Right lobe of liver (tissue), 6 donors: ENCODE measurements around the gene CLTA. TPM values are rescaled to one million over a fixed set of nuclear protein-coding genes. Genes with fewer than 3 reads are reported as not detected.

Source experiments
- ATAC-seq, 4 donors: fragments of 200-7000 bp; cut with Tn5 transposase; one replicate each; pipeline ENCODE4 v1.9.1; 2020; ENCODE audit warnings: mild to moderate bottlenecking in 4 of 4, moderate library complexity in 4 of 4
- DNase-seq, 3 donors: peaks; one replicate each; pipeline ENCODE4 v3.0.0-alpha.2; 2020
- H3K27ac ChIP-seq, 3 donors: fragments of 200-600 bp; one replicate each; pipeline ENCODE4 v1.8.0; 2022
- H3K27me3 ChIP-seq, 2 donors: fragments of 200-600 bp; one replicate each; pipeline ENCODE4 v1.8.0; 2022
- H3K36me3 ChIP-seq, 4 donors: fragments of 200-600 bp; sonication (generic) in 1 of 4; one replicate each; pipeline versions ENCODE4 v1.5.1 to v1.8.0; 2017 to 2022; ENCODE audit warnings: control low read depth in 1 of 4
- H3K4me1 ChIP-seq, 4 donors: fragments of 200-600 bp; sonication (generic) in 1 of 4; one replicate each; pipeline versions ENCODE4 v1.5.1 to v1.8.0; 2017 to 2022; ENCODE audit warnings: control low read depth in 1 of 4
- H3K4me3 ChIP-seq, 3 donors: fragments of 200-600 bp; one replicate each; pipeline ENCODE4 v1.8.0; 2022
- H3K9me3 ChIP-seq, 4 donors: fragments of 200-600 bp; sonication (generic) in 1 of 4; one replicate each; pipeline versions ENCODE4 v1.5.1 to v1.8.0; 2017 to 2022; ENCODE audit warnings: control low read depth in 1 of 4
- POLR2A ChIP-seq: fragments of 450-650 bp; IDR thresholded peaks from one replicate; pipeline ENCODE4 v1.6.1; 2017; ENCODE audit warnings: antibody characterized with exemption, mild to moderate bottlenecking
- WGBS: methylation state at CpG from one replicate; pipeline ENCODE4 v1.1.6; 2018; ENCODE audit warnings: low coverage, low lambda C conversion rate; ENCODE audit not compliant: insufficient coverage; ENCODE audit errors: missing lambda C conversion rate; 5-methylcytosine and 5-hydroxymethylcytosine counted together
- intact Hi-C, 2 donors: fragments of 100-400 bp; cut with DNase I; formaldehyde crosslinking; loops; one replicate each; pipeline versions ENCODE4 v1.11.2 to v1.14.1; 2022
- total RNA-seq, 6 experiments: library from RNA; depleted of rRNA in 2 of 6; stranded (reverse); fragments of >200 nt in 2 of 6; fragmentation: NEBNext Ultra II Directional in 3 of 6; extraction: Animal tissue kit (Norgen Biotek cat#: 25700) in 3 of 6; gene quantifications; one replicate each; pipeline versions ENCODE4 v1.1.0 to v1.2.4, GENCODE V29; 2016 to 2023
- TF ChIP-seq, protein P1 (sequence below), 4 donors: fragments of 200-600 bp in 3 of 4; fragments of 450-650 bp in 1 of 4; IDR thresholded peaks; one replicate each; pipeline versions ENCODE4 v1.5.1 to v1.8.0; 2016 to 2022; ENCODE audit warnings: antibody characterized with exemption in 4 of 4, mild to moderate bottlenecking in 2 of 4
- donor health status: DM: no; HTN: yes; CAD: no.
- donor health status: DM: no; HTN: no; CAD: no.
- donor health status: DM: no; HTN: no; CAD: no.
- donor health status: DM: no; HTN: yes; CAD: no.
- donor health status: DM: no; HTN: yes; CAD: no.

CLTA gene
- total RNA-seq, 6 experiments from 2014 or later = 52.3 to 154 (median 72.7) TPM

DNA sequence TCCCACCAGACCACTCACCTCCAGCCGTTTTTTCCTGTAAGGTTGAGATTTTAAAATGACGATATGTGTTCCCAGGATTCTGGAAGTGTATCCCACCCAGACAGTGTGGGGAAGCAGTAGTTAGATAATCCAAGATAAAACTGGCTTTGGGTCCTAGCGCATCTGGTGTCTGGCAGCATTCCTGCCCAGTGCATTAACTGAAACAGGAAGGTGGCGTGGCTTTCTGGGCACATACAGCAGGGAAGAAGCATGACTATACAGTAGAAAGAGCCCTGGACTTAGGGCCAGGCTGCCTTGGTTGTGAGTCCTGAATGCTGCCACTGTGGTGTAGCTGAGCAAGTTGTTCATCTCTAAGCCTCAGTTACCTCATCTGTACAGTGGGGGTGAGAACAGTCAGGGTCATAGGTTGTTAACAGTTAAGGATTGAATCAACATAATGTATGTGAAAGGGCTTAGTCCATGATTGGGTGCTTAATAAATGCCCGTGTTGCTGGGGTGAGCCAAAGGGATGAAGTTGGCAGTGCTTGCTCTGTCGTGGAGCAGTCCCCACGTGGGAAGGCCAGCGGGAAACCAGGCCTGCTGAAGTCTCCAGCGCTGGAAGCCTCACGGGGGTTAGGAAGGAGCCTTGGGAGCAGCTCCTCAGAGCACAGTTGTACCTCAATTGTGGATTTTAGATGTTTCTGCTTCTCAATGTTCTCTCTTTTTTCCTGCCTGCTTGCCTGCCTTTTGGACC is 18.0 kb downstream of the CLTA start:
- WGBS = 71% methylated on average over 7 of the region's 10 CpGs
- H3K9me3 ChIP-seq = no peaks in the 10 kb centered on the region
- no peak for TF ChIP-seq POLR2A
- TF ChIP-seq, protein P1, sequence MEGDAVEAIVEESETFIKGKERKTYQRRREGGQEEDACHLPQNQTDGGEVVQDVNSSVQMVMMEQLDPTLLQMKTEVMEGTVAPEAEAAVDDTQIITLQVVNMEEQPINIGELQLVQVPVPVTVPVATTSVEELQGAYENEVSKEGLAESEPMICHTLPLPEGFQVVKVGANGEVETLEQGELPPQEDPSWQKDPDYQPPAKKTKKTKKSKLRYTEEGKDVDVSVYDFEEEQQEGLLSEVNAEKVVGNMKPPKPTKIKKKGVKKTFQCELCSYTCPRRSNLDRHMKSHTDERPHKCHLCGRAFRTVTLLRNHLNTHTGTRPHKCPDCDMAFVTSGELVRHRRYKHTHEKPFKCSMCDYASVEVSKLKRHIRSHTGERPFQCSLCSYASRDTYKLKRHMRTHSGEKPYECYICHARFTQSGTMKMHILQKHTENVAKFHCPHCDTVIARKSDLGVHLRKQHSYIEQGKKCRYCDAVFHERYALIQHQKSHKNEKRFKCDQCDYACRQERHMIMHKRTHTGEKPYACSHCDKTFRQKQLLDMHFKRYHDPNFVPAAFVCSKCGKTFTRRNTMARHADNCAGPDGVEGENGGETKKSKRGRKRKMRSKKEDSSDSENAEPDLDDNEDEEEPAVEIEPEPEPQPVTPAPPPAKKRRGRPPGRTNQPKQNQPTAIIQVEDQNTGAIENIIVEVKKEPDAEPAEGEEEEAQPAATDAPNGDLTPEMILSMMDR (IDR thresholded peaks at IDR 0.05) = no peak
- no peak for ATAC-seq
- intact Hi-C loops = loop anchor here in 1 of 2 donors (10.0 kb wide), 1 partner anchor 116 kb away; no protein-coding TSS in a partner anchor
- peaks cover 7 to 88% (median 21%) of the 10 kb centered on the region in 4 donors for H3K36me3 ChIP-seq
- no peaks in the 10 kb centered on the region for H3K27me3 ChIP-seq
- H3K27ac ChIP-seq = peak overlapping the region in 1 of 3 donors; percentile 29
- H3K4me3 ChIP-seq = no peak overlapping the region
- DNase-seq = no peak
- H3K4me1 ChIP-seq = peaks cover 0 to 14% (median 7%) of the 10 kb centered on the region in 4 donors

DNA sequence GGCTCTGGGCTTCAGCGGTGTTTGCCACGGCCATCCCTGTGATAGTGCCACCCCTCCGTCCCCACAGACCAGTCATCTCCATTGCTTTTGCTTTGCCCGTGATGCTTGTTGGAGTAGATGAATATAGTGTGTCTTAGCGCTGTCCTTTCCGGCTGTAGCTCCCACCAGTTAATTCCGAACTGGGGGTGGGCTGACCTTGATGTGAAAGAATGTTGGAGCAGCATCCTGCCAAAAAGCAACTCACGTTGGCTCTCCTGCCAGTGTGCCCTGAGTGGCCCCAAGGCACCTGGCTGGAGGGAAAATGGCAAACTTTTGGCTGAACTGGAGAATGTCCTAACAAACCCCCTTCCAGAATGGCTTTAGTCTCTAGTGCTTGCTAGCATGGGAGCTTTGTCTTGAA is 20.0 kb downstream of the CLTA start:
- no peak for DNase-seq
- ATAC-seq = no peak
- WGBS = 67% methylated on average over 8 of the region's 8 CpGs

DNA sequence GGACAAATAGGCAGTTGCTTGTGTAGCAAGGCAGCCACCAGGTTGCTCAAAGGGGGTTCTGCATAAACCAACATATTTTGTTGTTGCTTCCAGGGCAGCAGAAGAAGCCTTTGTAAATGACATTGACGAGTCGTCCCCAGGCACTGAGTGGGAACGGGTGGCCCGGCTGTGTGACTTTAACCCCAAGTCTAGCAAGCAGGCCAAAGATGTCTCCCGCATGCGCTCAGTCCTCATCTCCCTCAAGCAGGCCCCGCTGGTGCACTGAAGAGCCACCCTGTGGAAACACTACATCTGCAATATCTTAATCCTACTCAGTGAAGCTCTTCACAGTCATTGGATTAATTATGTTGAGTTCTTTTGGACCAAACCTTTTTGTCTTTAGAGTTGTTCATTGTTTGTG is 20.8 kb downstream of the CLTA start:
- Histone ChIP-seq H3K36me3 (peaks cover 0 to 85% (median 15%) of the 10 kb centered on the region in 4 donors), H3K27me3 (no peaks in the 10 kb centered on the region), H3K4me3 (no peak overlapping the region), H3K27ac (no peak overlapping the region), H3K4me1 (peaks cover 0 to 14% (median 7%) of the 10 kb centered on the region in 4 donors), H3K9me3 (no peaks in the 10 kb centered on the region)
- ATAC-seq = peak in 1 of 4 donors; percentile 14
- no peak for DNase-seq
- TF ChIP-seq POLR2A = no peak
- TF ChIP-seq, protein P1 (IDR thresholded peaks at IDR 0.05) = no peak
- intact Hi-C loops = no loop called here
- WGBS = no CpG with 5 or more reads among the region's 7 CpGs

More for the DNA sequence above, 20.0 kb downstream of the CLTA start:
- TF ChIP-seq, protein P1 (IDR thresholded peaks at IDR 0.05) = no peak
- no peak for TF ChIP-seq POLR2A
- Histone ChIP-seq H3K4me3 (no peak overlapping the region), H3K4me1 (peaks cover 0 to 14% (median 7%) of the 10 kb centered on the region in 4 donors), H3K27me3 (no peaks in the 10 kb centered on the region), H3K9me3 (no peaks in the 10 kb centered on the region), H3K27ac (no peak overlapping the region), H3K36me3 (peaks cover 2 to 86% (median 19%) of the 10 kb centered on the region in 4 donors)
- intact Hi-C loops = no loop called here

DNA sequence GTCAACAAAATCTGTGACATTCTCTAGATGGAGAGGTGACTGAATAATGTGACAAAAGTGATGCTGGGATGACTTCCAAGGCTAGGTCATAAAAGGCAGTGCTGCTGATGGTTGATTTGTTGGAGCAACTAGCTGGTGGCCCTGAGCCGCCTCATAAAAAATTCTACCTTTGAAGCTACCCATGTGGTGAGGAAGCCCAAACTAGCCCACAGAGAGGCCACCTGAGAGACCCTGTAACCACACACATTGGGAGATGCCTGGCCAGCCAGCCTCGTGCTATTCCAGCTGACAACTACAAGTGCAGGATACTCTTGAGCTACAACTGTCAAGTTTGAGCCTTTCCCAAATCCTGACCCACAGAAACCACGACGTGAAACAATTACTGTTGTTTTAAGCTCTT is 22.7 kb downstream of the CLTA start:
- Histone ChIP-seq H3K27ac (no peak overlapping the region), H3K4me1 (no peaks in the 10 kb centered on the region), H3K4me3 (no peak overlapping the region), H3K36me3 (peaks cover 0 to 86% (median 20%) of the 10 kb centered on the region in 4 donors), H3K9me3 (no peaks in the 10 kb centered on the region), H3K27me3 (no peaks in the 10 kb centered on the region)
- WGBS = 72% methylated on average over 4 of the region's 4 CpGs
- no peak for TF ChIP-seq POLR2A
- TF ChIP-seq, protein P1 (IDR thresholded peaks at IDR 0.05) = no peak
- ATAC-seq (peak in 1 of 4 donors; percentile 5), DNase-seq (no peak)
- intact Hi-C loops = no loop called here
